ENCODE data around the gene ADGRL3.

The ADGRL3 gene

GRCh38 chr4:61225656-61226055 lies 25.5 kb downstream of the ADGRL3 start:
- Mint-ChIP-seq H3K4me3 (no peak overlapping the region), H3K36me3 (no peaks in the 10 kb centered on the region), H3K4me1 (no peaks in the 10 kb centered on the region), H3K9me3 (peaks cover 4% of the 10 kb centered on the region), H3K27ac (no peak overlapping the region)
- no peak for ATAC-seq
- DNase-seq (ENCODE audit: low spot score in 2 of 2) = no peak

- no peak overlapping the region for H3K4me3 Mint-ChIP-seq
- H3K27ac Mint-ChIP-seq = no peak overlapping the region
- no peaks in the 10 kb centered on the region for H3K4me1 Mint-ChIP-seq
- ATAC-seq (no peak), DNase-seq (ENCODE audit: low spot score in 2 of 2) (no peak)
- H3K9me3 Mint-ChIP-seq = peaks cover 22% of the 10 kb centered on the region
- H3K36me3 Mint-ChIP-seq = no peaks in the 10 kb centered on the region
Observed at GRCh38 chr4:61231421-61231820, 31.3 kb downstream of the ADGRL3 start.

- Mint-ChIP-seq H3K36me3 (no peaks in the 10 kb centered on the region), H3K4me3 (no peak overlapping the region), H3K27ac (no peak overlapping the region), H3K9me3 (peaks cover 15% of the 10 kb centered on the region), H3K4me1 (no peaks in the 10 kb centered on the region)
- ATAC-seq (no peak), DNase-seq (ENCODE audit: low spot score in 2 of 2) (no peak)
Observed at GRCh38 chr4:61239250-61239649, 39.1 kb downstream of the ADGRL3 start.

GRCh38 chr4:61243962-61244361 lies 43.8 kb downstream of the ADGRL3 start:
- no peak overlapping the region for H3K27ac Mint-ChIP-seq
- peaks cover 10% of the 10 kb centered on the region for H3K9me3 Mint-ChIP-seq
- ATAC-seq (no peak), DNase-seq (ENCODE audit: low spot score in 2 of 2) (no peak)
- no peaks in the 10 kb centered on the region for H3K4me1 Mint-ChIP-seq
- H3K4me3 Mint-ChIP-seq = no peak overlapping the region
- H3K36me3 Mint-ChIP-seq = no peaks in the 10 kb centered on the region

GRCh38 chr4:61245069-61245714 lies 45.1 kb downstream of the ADGRL3 start:
- DNase-seq (ENCODE audit: low spot score in 2 of 2) = no peak
- H3K27ac Mint-ChIP-seq = no peak overlapping the region
- H3K4me1 Mint-ChIP-seq = no peaks in the 10 kb centered on the region
- H3K4me3 Mint-ChIP-seq = no peak overlapping the region
- peaks cover 12% of the 10 kb centered on the region for H3K9me3 Mint-ChIP-seq
- no peaks in the 10 kb centered on the region for H3K36me3 Mint-ChIP-seq
- ATAC-seq = no peak

GRCh38 chr4:61246034-61246433 lies 45.9 kb downstream of the ADGRL3 start:
- Mint-ChIP-seq H3K4me1 (no peaks in the 10 kb centered on the region), H3K9me3 (peaks cover 16% of the 10 kb centered on the region), H3K36me3 (no peaks in the 10 kb centered on the region), H3K4me3 (no peak overlapping the region), H3K27ac (no peak overlapping the region)
- DNase-seq (ENCODE audit: low spot score in 2 of 2) = no peak
- no peak for ATAC-seq

GRCh38 chr4:61248705-61249104 lies 48.6 kb downstream of the ADGRL3 start:
- peaks cover 10% of the 10 kb centered on the region for H3K9me3 Mint-ChIP-seq
- no peak for DNase-seq (ENCODE audit: low spot score in 2 of 2)
- no peak overlapping the region for H3K27ac Mint-ChIP-seq
- no peaks in the 10 kb centered on the region for H3K4me1 Mint-ChIP-seq
- ATAC-seq = no peak
- H3K36me3 Mint-ChIP-seq = no peaks in the 10 kb centered on the region
- H3K4me3 Mint-ChIP-seq = no peak overlapping the region

- DNase-seq (ENCODE audit: low spot score in 2 of 2) = no peak
- no peak overlapping the region for H3K27ac Mint-ChIP-seq
- ATAC-seq = no peak
- no peaks in the 10 kb centered on the region for H3K36me3 Mint-ChIP-seq
- peaks cover 7% of the 10 kb centered on the region for H3K9me3 Mint-ChIP-seq
- no peak overlapping the region for H3K4me3 Mint-ChIP-seq
- H3K4me1 Mint-ChIP-seq = no peaks in the 10 kb centered on the region
Observed at GRCh38 chr4:61251129-61251528, 51.0 kb downstream of the ADGRL3 start.

GRCh38 chr4:61254406-61254805 lies 54.3 kb downstream of the ADGRL3 start:
- Mint-ChIP-seq H3K36me3 (no peaks in the 10 kb centered on the region), H3K9me3 (peaks cover 16% of the 10 kb centered on the region), H3K4me3 (no peak overlapping the region), H3K27ac (no peak overlapping the region), H3K4me1 (no peaks in the 10 kb centered on the region)
- no peak for ATAC-seq
- no peak for DNase-seq (ENCODE audit: low spot score in 2 of 2)

- no peak for DNase-seq (ENCODE audit: low spot score in 2 of 2)
- H3K27ac Mint-ChIP-seq = no peak overlapping the region
Observed at GRCh38 chr4:61273233-61273632, 73.1 kb downstream of the ADGRL3 start.

GRCh38 chr4:61274286-61274685 lies 74.2 kb downstream of the ADGRL3 start:
- Mint-ChIP-seq H3K36me3 (no peaks in the 10 kb centered on the region), H3K4me1 (no peaks in the 10 kb centered on the region), H3K9me3 (peaks cover 9% of the 10 kb centered on the region), H3K27ac (no peak overlapping the region), H3K4me3 (no peak overlapping the region)
- ATAC-seq (no peak), DNase-seq (ENCODE audit: low spot score in 2 of 2) (no peak)

More at GRCh38 chr4:61273233-61273632, 73.1 kb downstream of the ADGRL3 start:
- H3K36me3 Mint-ChIP-seq = no peaks in the 10 kb centered on the region
- H3K9me3 Mint-ChIP-seq = peaks cover 9% of the 10 kb centered on the region
- H3K4me1 Mint-ChIP-seq = no peaks in the 10 kb centered on the region
- no peak for ATAC-seq
- no peak overlapping the region for H3K4me3 Mint-ChIP-seq

GRCh38 chr4:61275241-61275640 lies 75.1 kb downstream of the ADGRL3 start:
- no peaks in the 10 kb centered on the region for H3K36me3 Mint-ChIP-seq
- peaks cover 13% of the 10 kb centered on the region for H3K9me3 Mint-ChIP-seq
- ATAC-seq (no peak), DNase-seq (ENCODE audit: low spot score in 2 of 2) (no peak)
- no peak overlapping the region for H3K4me3 Mint-ChIP-seq
- no peak overlapping the region for H3K27ac Mint-ChIP-seq
- H3K4me1 Mint-ChIP-seq = no peaks in the 10 kb centered on the region

GRCh38 chr4:61276029-61276428 lies 75.9 kb downstream of the ADGRL3 start:
- no peaks in the 10 kb centered on the region for H3K36me3 Mint-ChIP-seq
- H3K9me3 Mint-ChIP-seq = peaks cover 13% of the 10 kb centered on the region
- ATAC-seq (no peak), DNase-seq (ENCODE audit: low spot score in 2 of 2) (no peak)
- H3K4me3 Mint-ChIP-seq = no peak overlapping the region
- no peaks in the 10 kb centered on the region for H3K4me1 Mint-ChIP-seq
- no peak overlapping the region for H3K27ac Mint-ChIP-seq

- DNase-seq (ENCODE audit: low spot score in 2 of 2) = no peak
- ATAC-seq = no peak
Observed at GRCh38 chr4:61277785-61278760, 77.9 kb downstream of the ADGRL3 start.

GRCh38 chr4:61292322-61292721 lies 92.2 kb downstream of the ADGRL3 start:
- no peak overlapping the region for H3K27ac Mint-ChIP-seq
- H3K4me1 Mint-ChIP-seq = no peaks in the 10 kb centered on the region
- no peak for DNase-seq (ENCODE audit: low spot score in 2 of 2)
- ATAC-seq = no peak
- no peak overlapping the region for H3K4me3 Mint-ChIP-seq
- peaks cover 9% of the 10 kb centered on the region for H3K9me3 Mint-ChIP-seq
- H3K36me3 Mint-ChIP-seq = no peaks in the 10 kb centered on the region

More at GRCh38 chr4:61277785-61278760, 77.9 kb downstream of the ADGRL3 start:
- Mint-ChIP-seq H3K36me3 (no peaks in the 10 kb centered on the region), H3K4me1 (no peaks in the 10 kb centered on the region), H3K9me3 (peaks cover 9% of the 10 kb centered on the region), H3K4me3 (no peak overlapping the region), H3K27ac (no peak overlapping the region)

All from stimulated activated effector memory CD8-positive, alpha-beta T cell treated with anti-CD3 and anti-CD28 coated beads, Interleukin-12 subunit alpha, Interleukin-12 subunit beta, amount 100 ng/mL, for 72 hours (primary cell).